DND-41 (cell line): ENCODE measurements around the gene INPP4A.

Experiments used
- CTCF ChIP-seq: IDR thresholded peaks from 2 replicates; pipeline ENCODE4 v1.5.1; 2012; ENCODE audit warnings: borderline replicate concordance, low read length, moderate library complexity, mild to moderate bottlenecking; ENCODE audit not compliant: poor library complexity, severe bottlenecking; ENCODE audit errors: extremely low read depth
- EZH2 ChIP-seq: IDR thresholded peaks from 3 replicates; pipeline ENCODE4 v1.6.1; 2012; ENCODE audit warnings: borderline replicate concordance, low read depth, mild to moderate bottlenecking, moderate library complexity, low read length, inconsistent platforms; ENCODE audit not compliant: severe bottlenecking

GRCh38 chr2:98454500-98455235, 10.0 kb downstream of the INPP4A start:
- no peak for TF ChIP-seq EZH2
- TF ChIP-seq CTCF = no peak
